Osteoblast (primary cell): Measurements from ENCODE around the gene KLRG1. TPM values are rescaled to one million over a fixed set of nuclear protein-coding genes. Genes with fewer than 3 reads are reported as not detected.

Source experiments
- DNase-seq: peaks from one replicate; pipeline ENCODE4 v3.0.0; 2011; ENCODE audit warnings: low spot score, mixed read lengths; ENCODE audit not compliant: insufficient read length; ENCODE audit errors: missing footprints
- H2AFZ ChIP-seq: 2 replicates; pipeline ENCODE4 v1.6.0; 2011; ENCODE audit warnings: mild to moderate bottlenecking, low read length
- H3K27ac ChIP-seq: 2 replicates; pipeline ENCODE4 v1.5.1; 2011; ENCODE audit warnings: mild to moderate bottlenecking, low read depth, low read length, moderate library complexity
- H3K27me3 ChIP-seq: 2 replicates; pipeline ENCODE4 v1.6.0; 2012; ENCODE audit warnings: mild to moderate bottlenecking, control low read depth, inconsistent platforms, low read length, moderate library complexity; ENCODE audit not compliant: insufficient read depth
- H3K36me3 ChIP-seq: 2 replicates; pipeline ENCODE4 v1.5.1; 2011; ENCODE audit warnings: mild to moderate bottlenecking, low read length, control low read depth, moderate library complexity; ENCODE audit not compliant: insufficient read depth
- H3K4me1 ChIP-seq: 2 replicates; pipeline ENCODE4 v1.5.1; 2011; ENCODE audit warnings: mild to moderate bottlenecking, low read length, control low read depth, moderate library complexity; ENCODE audit not compliant: insufficient read depth
- H3K4me2 ChIP-seq: 2 replicates; pipeline ENCODE4 v1.6.0; 2011; ENCODE audit warnings: mild to moderate bottlenecking, low read length; ENCODE audit not compliant: insufficient read depth
- H3K4me3 ChIP-seq: fragments of 200-600 bp; sonication (generic); 3 replicates; pipeline ENCODE4 v1.5.1; 2012; ENCODE audit warnings: mild to moderate bottlenecking, low read length, inconsistent platforms; ENCODE audit not compliant: insufficient read depth
- H3K79me2 ChIP-seq: 2 replicates; pipeline ENCODE4 v1.6.0; 2012; ENCODE audit warnings: mild to moderate bottlenecking, low read length, control low read depth, inconsistent platforms; ENCODE audit not compliant: insufficient read depth
- H3K9me3 ChIP-seq: 2 replicates; pipeline ENCODE4 v1.5.1; 2011; ENCODE audit warnings: low read depth, low read length, control low read depth
- H4K20me1 ChIP-seq: 2 replicates; pipeline ENCODE4 v1.6.0; 2012; ENCODE audit warnings: mild to moderate bottlenecking, low read length, control low read depth; ENCODE audit not compliant: insufficient read depth
- CTCF ChIP-seq: IDR thresholded peaks from 2 replicates; pipeline ENCODE4 v1.5.1; 2011; ENCODE audit warnings: mild to moderate bottlenecking, low read depth, low read length, moderate library complexity; ENCODE audit errors: extremely low read depth
- total RNA-seq: library from RNA; depleted of rRNA; stranded (reverse); fragments of >200 nt; gene quantifications from 2 replicates; pipeline ENCODE4 v1.2.3, GENCODE V29; 2012

KLRG1 gene
- total RNA-seq, 1 donor = under 0.01 TPM

GRCh38 chr12:9002335-9002734, 13.0 kb downstream of the KLRG1 start:
- Histone ChIP-seq H3K4me2 (no peak overlapping the region), H3K36me3 (no peaks in the 10 kb centered on the region), H3K79me2 (no peaks in the 10 kb centered on the region), H4K20me1 (no peaks in the 10 kb centered on the region), H3K27me3 (no peaks in the 10 kb centered on the region), H3K4me3 (no peak overlapping the region), H3K27ac (no peak overlapping the region), H2AFZ (no peak overlapping the region), H3K4me1 (no peaks in the 10 kb centered on the region), H3K9me3 (no peaks in the 10 kb centered on the region)
- DNase-seq = no peak
- no peak for TF ChIP-seq CTCF

DNA sequence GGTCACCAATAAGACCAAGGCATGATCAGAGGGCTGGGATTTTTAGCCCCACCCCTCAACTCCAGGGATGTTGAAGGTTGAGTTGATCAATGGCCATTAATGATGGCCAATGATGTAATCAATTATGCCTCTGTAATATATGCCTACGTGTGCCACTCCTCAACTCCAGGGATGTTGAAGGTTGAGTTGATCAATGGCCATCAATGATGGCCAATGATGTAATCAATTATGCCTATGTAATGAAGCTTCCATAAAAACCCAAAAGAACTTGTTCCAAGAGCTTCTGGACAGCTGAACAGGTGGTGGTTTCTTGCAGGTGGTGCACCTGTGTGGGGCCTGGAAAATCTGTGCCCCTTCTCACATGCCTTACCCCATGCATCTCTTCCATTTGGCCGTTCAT, 33.2 kb downstream of the KLRG1 start:
- no peak overlapping the region for H3K4me3 ChIP-seq
- no peaks in the 10 kb centered on the region for H3K9me3 ChIP-seq
- H3K36me3 ChIP-seq = no peaks in the 10 kb centered on the region
- no peaks in the 10 kb centered on the region for H3K4me1 ChIP-seq
- H2AFZ ChIP-seq = no peak overlapping the region
- no peak for TF ChIP-seq CTCF
- no peaks in the 10 kb centered on the region for H3K27me3 ChIP-seq
- no peaks in the 10 kb centered on the region for H3K79me2 ChIP-seq
- H3K4me2 ChIP-seq = no peak overlapping the region
- no peaks in the 10 kb centered on the region for H4K20me1 ChIP-seq
- no peak for DNase-seq
- H3K27ac ChIP-seq = no peak overlapping the region

DNA sequence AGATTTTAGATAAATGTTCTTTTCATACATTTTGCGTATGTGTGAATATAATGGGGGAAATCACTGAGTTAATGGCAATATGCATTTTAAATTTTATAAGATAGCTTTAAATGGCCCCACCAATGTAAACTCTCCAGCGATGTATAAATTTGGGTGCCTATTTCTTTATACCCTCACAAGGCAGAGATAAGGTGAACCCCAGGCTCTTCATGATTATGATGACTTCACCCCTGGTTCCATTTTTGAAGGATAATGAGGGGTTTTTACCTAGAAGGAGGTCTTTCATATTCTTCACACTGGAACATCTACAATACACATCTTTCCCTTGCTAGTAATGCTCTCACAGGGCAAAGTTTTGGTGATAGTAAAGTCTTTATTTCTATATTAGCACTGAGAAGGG, 35.2 kb downstream of the KLRG1 start:
- Histone ChIP-seq H3K4me3 (no peak overlapping the region), H4K20me1 (no peaks in the 10 kb centered on the region), H3K36me3 (no peaks in the 10 kb centered on the region), H3K4me2 (no peak overlapping the region), H3K79me2 (no peaks in the 10 kb centered on the region), H3K27ac (no peak overlapping the region), H3K27me3 (no peaks in the 10 kb centered on the region), H2AFZ (no peak overlapping the region), H3K4me1 (no peaks in the 10 kb centered on the region), H3K9me3 (no peaks in the 10 kb centered on the region)
- TF ChIP-seq CTCF = no peak
- DNase-seq = no peak

DNA sequence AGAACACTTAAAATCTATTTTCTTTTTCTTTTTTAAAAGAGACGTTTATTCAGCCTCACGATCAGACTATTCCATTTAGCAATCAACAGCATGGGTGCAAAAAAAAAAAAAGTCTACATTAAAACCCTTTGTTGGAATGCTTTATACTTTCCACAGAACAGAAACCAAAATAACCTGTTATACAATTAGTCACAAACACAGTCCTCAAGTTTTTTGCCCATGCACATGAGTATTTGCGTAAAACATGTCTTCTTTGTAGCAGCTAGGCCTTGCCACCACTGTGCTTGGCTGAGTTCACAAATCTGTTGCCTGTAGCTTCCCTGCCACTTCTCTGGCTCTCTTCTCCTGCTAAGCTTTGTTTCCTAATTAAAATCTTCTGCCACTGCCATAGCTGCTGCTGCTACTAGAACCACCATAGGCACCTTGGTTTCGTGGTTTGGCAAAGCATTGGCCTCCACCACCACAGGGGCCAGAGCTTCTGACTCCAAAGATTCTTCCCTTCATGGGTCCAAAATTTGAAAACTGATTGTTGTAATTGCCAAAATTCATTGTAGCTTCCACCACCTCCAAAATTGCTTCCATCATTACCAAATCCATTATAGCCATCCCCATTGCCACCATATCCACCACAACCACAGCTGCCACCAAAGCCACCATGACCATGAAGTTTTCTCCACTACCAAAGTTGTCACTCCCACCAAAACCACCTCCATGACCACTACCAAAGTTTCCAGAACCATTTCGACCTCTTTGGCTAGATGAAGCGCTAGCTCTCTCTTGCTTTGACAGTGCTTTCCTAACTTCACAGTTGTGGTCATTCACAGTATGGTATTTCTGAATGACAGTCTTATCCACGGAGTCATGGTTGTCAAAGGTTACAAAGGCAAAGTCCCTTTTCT, 38.1 kb downstream of the KLRG1 start:
- Histone ChIP-seq H3K4me3 (no peak overlapping the region), H3K36me3 (no peaks in the 10 kb centered on the region), H3K4me2 (no peak overlapping the region), H3K27me3 (no peaks in the 10 kb centered on the region), H3K9me3 (no peaks in the 10 kb centered on the region), H2AFZ (no peak overlapping the region), H3K27ac (no peak overlapping the region), H3K79me2 (no peaks in the 10 kb centered on the region), H3K4me1 (no peaks in the 10 kb centered on the region), H4K20me1 (no peaks in the 10 kb centered on the region)
- no peak for DNase-seq
- no peak for TF ChIP-seq CTCF
